BJ (cell line): Measurements from ENCODE around the gene DAB1. TPM values are rescaled to one million over a fixed set of nuclear protein-coding genes. Genes with fewer than 3 reads are reported as not detected.

Experiments
- CTCF ChIA-PET: fragments of 350-600 bp; formaldehyde crosslinking; extraction: SDS; loops from one replicate; lab custom pipeline; 2021; ENCODE audit warnings: antibody characterized with exemption, inconsistent platforms; lab: Yijun Ruan, JAX
- POLR2A ChIA-PET: fragments of 300-600 bp; sonication (Branson Sonifier 250); formaldehyde crosslinking; extraction: SDS; loops from one replicate; lab custom pipeline; 2021; ENCODE audit warnings: antibody characterized with exemption; lab: Charles Lee
- DNase-seq: peaks from one replicate; pipeline ENCODE4 v3.0.0-alpha.2; 2011; ENCODE audit warnings: low read depth
- H3K27me3 ChIP-seq: 2 replicates; pipeline ENCODE4 v1.6.0; 2011; ENCODE audit warnings: low read length; ENCODE audit not compliant: control insufficient read depth, insufficient read depth
- H3K36me3 ChIP-seq: 2 replicates; pipeline ENCODE4 v1.5.1; 2011; ENCODE audit warnings: low read length; ENCODE audit not compliant: control insufficient read depth, insufficient read depth
- H3K4me3 ChIP-seq: 2 replicates; pipeline ENCODE4 v1.5.1; 2011; ENCODE audit warnings: low read depth, mild to moderate bottlenecking, control low read depth, low read length
- CTCF ChIP-seq: IDR thresholded peaks from 2 replicates; pipeline ENCODE4 v1.5.1; 2011; ENCODE audit warnings: low read depth, mild to moderate bottlenecking, control low read depth, inconsistent platforms, low read length, moderate library complexity; ENCODE audit not compliant: insufficient read depth
- polyA plus RNA-seq: library from polyadenylated mRNA; depleted of rRNA; stranded (reverse); fragments of >200 nt; gene quantifications from 2 replicates; pipeline ENCODE4 v1.2.3, GENCODE V29; 2011

Gene DAB1
- polyA plus RNA-seq, 1 experiment = 0.91 TPM

GRCh38 chr1:57146100-57146499 is 277.8 kb downstream of the DAB1 start:
- ChIA-PET CTCF (interaction anchor here (0.9 kb wide), 1 partner anchor 11 kb away, joined by 3 read pairs; no protein-coding TSS in a partner anchor), POLR2A (no interaction called here)
- no peak for TF ChIP-seq CTCF
- Histone ChIP-seq H3K4me3 (no peak overlapping the region), H3K27me3 (no peaks in the 10 kb centered on the region), H3K36me3 (no peaks in the 10 kb centered on the region)
- no peak for DNase-seq

- DNase-seq = no peak
- POLR2A ChIA-PET = no interaction called here
- TF ChIP-seq CTCF = no peak
- CTCF ChIA-PET = no interaction called here
- Histone ChIP-seq H3K27me3 (no peaks in the 10 kb centered on the region), H3K4me3 (no peak overlapping the region), H3K36me3 (no peaks in the 10 kb centered on the region)
Observed at GRCh38 chr1:57142999-57143398, 280.9 kb downstream of the DAB1 start.

GRCh38 chr1:57142169-57142568 is 281.7 kb downstream of the DAB1 start:
- TF ChIP-seq CTCF = no peak
- Histone ChIP-seq H3K4me3 (no peak overlapping the region), H3K27me3 (no peaks in the 10 kb centered on the region), H3K36me3 (no peaks in the 10 kb centered on the region)
- CTCF ChIA-PET = no interaction called here
- POLR2A ChIA-PET = no interaction called here
- DNase-seq = no peak

- H3K27me3 ChIP-seq = no peaks in the 10 kb centered on the region
- ChIA-PET POLR2A (no interaction called here), CTCF (no interaction called here)
- DNase-seq = no peak
- H3K36me3 ChIP-seq = no peaks in the 10 kb centered on the region
- no peak for TF ChIP-seq CTCF
- no peak overlapping the region for H3K4me3 ChIP-seq
Observed at GRCh38 chr1:57138432-57139078, 285.3 kb downstream of the DAB1 start.

- Histone ChIP-seq H3K27me3 (no peaks in the 10 kb centered on the region), H3K4me3 (no peak overlapping the region), H3K36me3 (no peaks in the 10 kb centered on the region)
- ChIA-PET CTCF (no interaction called here), POLR2A (no interaction called here)
- no peak for TF ChIP-seq CTCF
- DNase-seq = no peak
Observed at GRCh38 chr1:57137980-57138379, 285.9 kb downstream of the DAB1 start.
